GM20431 (cell line): ENCODE data around the gene MYRIP.

Source experiments
- in situ Hi-C: fragments of 300-500 bp; cut with MseI, MboI; formaldehyde crosslinking; loops from one replicate; pipeline ENCODE4 v1.15.0; 2020; ENCODE audit warnings: low sequenced_read_pairs; ENCODE audit not compliant: unreplicated experiment

MYRIP gene

GRCh38 chr3:40294434-40294833 is 485.0 kb downstream of the MYRIP start:
- in situ Hi-C loops: no loop called here

DNA sequence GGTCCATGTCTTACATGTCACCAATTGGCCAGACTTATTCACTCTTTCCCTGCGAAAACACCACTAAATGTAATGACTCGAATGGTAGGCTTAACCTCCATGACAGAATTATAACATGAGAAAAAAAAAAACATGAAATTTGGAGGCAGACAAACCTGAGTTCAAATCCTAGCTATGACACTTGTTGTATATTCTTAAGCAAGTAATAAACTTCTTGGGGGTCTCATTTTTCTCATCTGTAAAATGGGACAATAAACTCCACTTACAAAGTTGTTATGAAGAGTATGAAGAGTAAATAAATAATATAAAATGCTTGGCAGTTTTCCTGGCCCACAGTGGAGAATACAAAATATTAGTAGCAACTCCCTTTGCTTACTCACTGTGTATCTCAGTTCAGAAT is 488.7 kb downstream of the MYRIP start:
- in situ Hi-C loops: no loop called here

DNA sequence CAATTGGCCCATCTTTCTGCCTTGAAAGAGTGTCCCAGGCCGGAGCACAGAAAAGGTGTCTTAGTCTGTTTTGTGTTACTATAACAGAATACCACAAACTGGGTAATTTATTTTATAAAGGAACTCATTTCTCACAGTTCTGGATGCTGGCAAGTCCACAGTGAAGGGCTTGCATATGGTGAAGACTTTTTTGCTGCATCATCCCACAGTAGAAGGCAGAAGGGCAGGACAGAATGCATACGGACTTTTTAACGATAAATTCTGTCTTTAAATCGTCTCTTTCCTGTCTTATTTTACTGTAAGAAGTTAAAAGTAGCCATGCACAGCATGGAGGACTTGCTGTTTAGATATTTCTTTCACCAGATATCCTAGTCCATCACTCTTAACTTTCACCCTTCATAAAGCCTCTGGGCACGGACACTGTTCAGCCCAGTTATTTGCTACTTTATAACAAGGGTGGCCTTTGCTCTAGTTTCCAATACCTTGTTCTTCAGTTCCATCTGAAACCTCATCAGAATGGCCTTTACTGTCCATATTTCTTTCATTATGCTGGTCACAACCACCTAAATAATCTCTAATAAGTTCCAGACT is 489.8 kb downstream of the MYRIP start:
- in situ Hi-C loops: no loop called here

- in situ Hi-C loops: no loop called here
These were observed 490.4 kb downstream of the MYRIP start for GRCh38 chr3:40299721-40300335.

DNA sequence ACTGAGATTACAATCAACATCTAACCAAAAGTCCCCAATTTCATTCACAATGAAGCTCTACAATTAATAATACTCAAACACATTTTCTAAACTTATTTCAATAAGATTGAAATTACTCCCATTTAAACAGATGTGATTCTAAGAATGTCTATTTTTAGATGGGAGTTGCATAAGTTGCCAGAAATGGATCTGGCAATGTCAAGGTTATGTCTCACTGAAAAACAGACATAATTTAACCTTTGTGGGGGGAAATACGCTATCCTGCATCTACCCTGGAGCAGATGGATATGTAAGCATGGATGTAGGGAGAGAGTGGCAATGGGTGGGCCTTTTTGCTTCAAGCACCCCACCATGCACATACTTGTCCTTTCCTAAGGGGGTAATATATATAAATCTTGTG is 493.4 kb downstream of the MYRIP start:
- in situ Hi-C loops: no loop called here

GRCh38 chr3:40304352-40304751 is 494.9 kb downstream of the MYRIP start:
- in situ Hi-C loops: no loop called here

- in situ Hi-C loops: no loop called here
These were observed 496.9 kb downstream of the MYRIP start for GRCh38 chr3:40306336-40306735.

DNA sequence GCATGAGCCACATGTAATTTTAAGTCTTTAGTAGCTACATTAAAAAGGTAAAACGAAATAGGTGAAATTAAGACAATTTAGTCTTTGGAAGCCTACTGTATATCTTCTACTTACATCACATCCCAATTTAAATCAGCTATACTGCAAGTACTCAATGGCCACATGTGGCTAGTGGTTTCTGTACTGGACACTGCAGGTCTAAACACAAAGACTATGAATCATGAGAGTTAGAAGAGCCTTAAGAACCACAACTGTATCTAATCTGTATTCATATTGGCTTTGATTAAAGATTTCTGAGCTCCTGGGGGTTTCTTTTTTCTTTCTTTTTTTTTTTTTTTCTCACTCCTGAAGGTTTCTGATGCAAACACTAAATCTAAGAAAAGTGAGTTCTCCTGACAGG is 497.8 kb downstream of the MYRIP start:
- in situ Hi-C loops: no loop called here

- in situ Hi-C loops: no loop called here
These were observed 499.5 kb downstream of the MYRIP start for GRCh38 chr3:40308725-40309417.

DNA sequence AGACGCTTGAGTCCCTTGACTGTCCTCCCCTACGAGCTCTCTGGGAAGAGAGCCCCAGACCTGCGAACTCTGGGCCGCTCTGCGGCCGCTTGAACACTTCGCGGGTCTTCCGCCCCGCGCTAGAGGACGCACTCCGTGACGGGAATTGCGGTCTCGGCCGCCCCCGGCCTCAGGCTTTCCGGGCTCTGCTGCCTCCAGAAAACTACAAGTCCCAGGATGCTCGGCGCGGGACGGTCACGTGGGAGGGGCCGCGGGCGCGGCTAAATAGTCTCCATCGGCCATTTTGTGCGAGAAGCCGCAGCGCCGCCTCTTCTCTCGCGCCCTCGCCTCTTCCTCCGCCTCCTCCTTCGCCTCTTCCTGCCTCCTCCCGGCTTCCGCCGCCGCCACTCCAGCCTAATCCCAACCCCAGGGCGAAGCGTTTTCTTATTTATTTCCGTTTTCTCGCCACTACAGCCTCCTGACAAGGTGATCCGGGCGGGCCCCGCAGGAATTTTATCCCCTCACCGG is 500.1 kb downstream of the MYRIP start, which contains the start of gene EIF1B:
Gene EIF1B (plus strand): TSS at position 290 of the 507 bp plus-strand sequence. CDS start 235 bp downstream, outside the sequence.
- in situ Hi-C loops: no loop called here
